Astrocyte (in vitro differentiated cells and primary cell): Measurements from ENCODE around the gene GPR158.

ENCODE experiments used
- EZH2 ChIP-seq: IDR thresholded peaks from 2 replicates; pipeline ENCODE4 v1.6.1; 2012; ENCODE audit warnings: mild to moderate bottlenecking, low read length, inconsistent platforms; ENCODE audit not compliant: insufficient read depth
- TF ChIP-seq, protein P1 (sequence below): IDR thresholded peaks from 2 replicates; pipeline ENCODE4 v1.5.1; 2011; ENCODE audit warnings: low read depth, mild to moderate bottlenecking, inconsistent platforms, low read length, moderate library complexity; ENCODE audit not compliant: insufficient read depth

DNA sequence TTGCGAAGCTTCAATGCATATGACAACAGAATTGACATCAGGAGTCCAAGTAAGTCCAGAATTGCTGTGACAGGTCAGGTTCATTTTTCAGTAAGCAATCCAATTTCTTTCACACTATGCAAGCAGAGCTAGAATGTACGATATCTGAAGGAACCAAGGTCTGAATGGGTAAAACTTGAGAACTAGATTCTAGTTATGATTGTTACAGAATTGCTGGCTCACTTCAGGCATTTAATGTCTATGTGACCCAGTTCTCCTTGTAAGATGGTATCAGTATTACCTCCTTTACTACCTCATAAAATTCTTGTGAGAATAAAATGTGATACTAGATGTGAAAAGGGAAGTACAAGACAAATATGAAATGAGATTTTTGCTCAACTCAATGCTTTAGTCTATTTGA, 159.6 kb downstream of the GPR158 start:
- TF ChIP-seq, protein P1, sequence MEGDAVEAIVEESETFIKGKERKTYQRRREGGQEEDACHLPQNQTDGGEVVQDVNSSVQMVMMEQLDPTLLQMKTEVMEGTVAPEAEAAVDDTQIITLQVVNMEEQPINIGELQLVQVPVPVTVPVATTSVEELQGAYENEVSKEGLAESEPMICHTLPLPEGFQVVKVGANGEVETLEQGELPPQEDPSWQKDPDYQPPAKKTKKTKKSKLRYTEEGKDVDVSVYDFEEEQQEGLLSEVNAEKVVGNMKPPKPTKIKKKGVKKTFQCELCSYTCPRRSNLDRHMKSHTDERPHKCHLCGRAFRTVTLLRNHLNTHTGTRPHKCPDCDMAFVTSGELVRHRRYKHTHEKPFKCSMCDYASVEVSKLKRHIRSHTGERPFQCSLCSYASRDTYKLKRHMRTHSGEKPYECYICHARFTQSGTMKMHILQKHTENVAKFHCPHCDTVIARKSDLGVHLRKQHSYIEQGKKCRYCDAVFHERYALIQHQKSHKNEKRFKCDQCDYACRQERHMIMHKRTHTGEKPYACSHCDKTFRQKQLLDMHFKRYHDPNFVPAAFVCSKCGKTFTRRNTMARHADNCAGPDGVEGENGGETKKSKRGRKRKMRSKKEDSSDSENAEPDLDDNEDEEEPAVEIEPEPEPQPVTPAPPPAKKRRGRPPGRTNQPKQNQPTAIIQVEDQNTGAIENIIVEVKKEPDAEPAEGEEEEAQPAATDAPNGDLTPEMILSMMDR: no peak
- TF ChIP-seq EZH2: no peak
